ENCODE data around the gene TMEM52B.
"Not testable (repeated sequence)": the region's sequence is repeated elsewhere in the genome, so short reads cannot be mapped to it uniquely, and the experiment has no call there.

Gene TMEM52B

GRCh38 chr12:10171973-10172728 is 6.7 kb upstream of the TMEM52B start, which contains the start of gene OLR1:
OLR1 (minus strand) TSS chr12:10172132; CDS start chr12:10172077, 55 bp downstream.
- peak; percentile 79 for DNase-seq (ENCODE audit: low spot score)

- DNase-seq (ENCODE audit: low spot score), result no peak
Measured at GRCh38 chr12:10174986-10175614, 3.7 kb upstream of the TMEM52B start.

GRCh38 chr12:10175846-10176636 is 2.8 kb upstream of the TMEM52B start:
- no peak for DNase-seq (ENCODE audit: low spot score)

- no peak for DNase-seq (ENCODE audit: low spot score)
Measured at GRCh38 chr12:10179776-10180181, 947 bp downstream of the TMEM52B start.

GRCh38 chr12:10182354-10183049 is 3.7 kb downstream of the TMEM52B start:
- DNase-seq (ENCODE audit: low spot score), result no peak

DNA sequence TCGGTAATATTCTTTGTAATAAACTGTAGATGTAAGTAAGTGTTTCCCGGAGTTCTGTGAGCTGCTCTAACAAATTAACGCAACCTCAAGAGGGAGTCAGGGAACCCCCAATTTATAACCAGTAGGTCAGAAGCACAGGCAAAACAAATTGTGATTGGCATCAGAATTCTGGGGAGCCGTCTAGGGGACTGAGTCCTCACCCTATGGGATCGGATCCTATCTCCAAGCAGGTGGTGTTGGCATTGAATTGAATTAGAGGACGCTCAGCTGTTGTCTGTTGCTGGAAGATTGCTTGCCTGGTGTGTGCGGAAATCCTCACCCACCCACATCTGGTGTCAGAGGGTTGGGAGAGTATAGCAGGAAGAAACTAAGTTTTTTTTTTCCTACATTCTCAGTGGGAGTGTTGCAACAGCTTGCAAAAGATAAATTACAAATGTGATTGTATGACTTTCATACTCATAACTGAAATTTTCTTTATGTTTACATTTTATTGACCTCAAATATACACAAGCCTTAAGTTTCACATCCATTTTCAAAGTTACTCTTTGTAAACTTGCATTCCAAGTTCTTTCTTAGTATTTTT is 5.5 kb downstream of the TMEM52B start:
- DNase-seq (ENCODE audit: low spot score), result no peak

DNA sequence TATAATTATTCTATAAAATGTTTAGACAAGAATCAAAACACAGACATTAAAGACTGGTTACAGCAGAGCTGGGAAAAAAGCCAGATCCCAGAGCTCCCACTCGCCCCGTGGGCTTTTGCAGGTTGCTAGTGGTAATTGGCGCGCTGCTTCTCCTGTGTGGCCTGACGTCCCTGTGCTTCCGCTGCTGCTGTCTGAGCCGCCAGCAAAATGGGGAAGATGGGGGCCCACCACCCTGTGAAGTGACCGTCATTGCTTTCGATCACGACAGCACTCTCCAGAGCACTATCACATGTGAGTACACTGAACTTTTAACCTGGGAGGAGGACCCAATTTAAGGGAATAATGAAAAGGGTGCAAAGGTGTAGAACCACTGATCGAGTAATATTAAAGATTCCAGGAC is 7.5 kb downstream of the TMEM52B start:
- DNase-seq (ENCODE audit: low spot score), result peak; percentile 80

DNA sequence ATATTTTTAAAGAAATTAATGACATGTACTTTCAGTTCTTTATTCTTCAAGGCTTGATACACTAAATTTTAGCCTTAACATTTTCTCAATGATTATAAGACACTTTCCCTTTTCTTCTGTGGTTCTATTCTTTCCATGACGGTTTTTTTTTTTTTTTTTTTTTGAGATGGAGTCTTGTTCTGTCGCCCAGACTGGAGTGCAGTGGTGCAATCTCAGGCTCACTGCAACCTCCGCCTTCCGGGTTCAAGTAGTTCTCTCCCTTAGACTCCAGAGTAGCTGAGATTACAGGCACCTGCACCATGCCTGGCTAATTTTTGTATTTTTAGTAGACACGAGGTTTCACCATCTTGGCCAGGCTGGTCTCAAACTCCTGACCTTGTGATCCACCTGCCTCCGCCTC is 8.1 kb downstream of the TMEM52B start:
- not testable (repeated sequence) for DNase-seq (ENCODE audit: low spot score)

- DNase-seq (ENCODE audit: low spot score), result peak; percentile 29
Measured at GRCh38 chr12:10189653-10190052, 10.8 kb downstream of the TMEM52B start.

DNA sequence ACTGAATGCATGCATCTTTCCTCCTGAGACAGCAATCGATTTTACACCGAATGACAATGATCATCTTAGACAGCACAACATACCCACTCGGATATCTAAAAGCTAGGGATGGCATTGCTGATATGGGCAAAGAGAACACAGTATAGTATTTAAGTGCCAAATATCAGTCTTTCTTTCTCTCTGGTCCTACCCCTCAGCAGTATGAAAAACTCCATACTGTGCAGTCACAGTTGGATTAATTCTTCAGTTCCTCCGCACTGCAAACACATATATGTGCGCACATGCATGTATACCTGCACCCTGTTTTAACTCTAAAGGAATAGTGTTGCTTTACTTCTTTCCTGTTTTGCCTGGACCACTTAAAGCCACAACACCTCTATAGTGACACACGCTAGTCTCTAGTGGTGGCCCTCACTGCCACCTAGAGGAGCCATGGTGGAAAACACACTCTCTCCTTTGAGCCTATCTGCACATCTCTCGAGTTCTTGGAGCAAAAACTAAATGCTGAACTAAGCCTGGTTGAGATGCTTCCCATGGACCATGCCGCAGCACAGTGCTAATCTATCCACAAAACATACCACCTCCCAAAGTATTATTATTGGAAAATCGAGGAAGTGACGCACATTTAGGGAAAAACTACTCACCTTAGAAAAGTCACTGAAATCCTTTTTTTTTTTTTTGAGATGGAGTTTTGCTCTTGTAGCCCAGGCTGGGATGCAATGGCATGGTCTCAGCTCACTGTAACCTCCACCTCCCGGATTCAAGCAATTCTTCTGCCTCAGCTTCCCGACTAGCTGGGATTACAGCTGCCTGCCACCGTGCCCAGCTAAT is 11.9 kb downstream of the TMEM52B start:
- DNase-seq (ENCODE audit: low spot score), result peak; percentile 90

DNA sequence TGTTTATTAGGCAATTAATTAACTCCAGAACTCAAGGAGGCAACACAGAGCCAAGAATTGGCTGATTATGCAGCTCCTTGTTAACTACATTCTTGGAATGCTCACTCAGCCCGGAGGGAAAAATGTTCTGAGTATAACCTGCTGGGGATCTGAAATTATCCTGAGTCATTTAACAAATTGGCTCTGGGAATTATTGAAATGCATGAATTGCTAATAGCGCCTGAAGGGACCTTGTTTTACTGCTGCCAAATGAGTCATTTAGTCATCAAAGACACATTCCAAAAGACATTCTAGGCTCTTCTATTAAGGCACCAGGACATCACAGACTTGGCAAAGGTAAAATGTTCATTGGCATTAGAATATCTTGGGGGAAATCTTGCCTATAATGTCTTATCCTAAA is 13.0 kb downstream of the TMEM52B start:
- no peak for DNase-seq (ENCODE audit: low spot score)

DNA sequence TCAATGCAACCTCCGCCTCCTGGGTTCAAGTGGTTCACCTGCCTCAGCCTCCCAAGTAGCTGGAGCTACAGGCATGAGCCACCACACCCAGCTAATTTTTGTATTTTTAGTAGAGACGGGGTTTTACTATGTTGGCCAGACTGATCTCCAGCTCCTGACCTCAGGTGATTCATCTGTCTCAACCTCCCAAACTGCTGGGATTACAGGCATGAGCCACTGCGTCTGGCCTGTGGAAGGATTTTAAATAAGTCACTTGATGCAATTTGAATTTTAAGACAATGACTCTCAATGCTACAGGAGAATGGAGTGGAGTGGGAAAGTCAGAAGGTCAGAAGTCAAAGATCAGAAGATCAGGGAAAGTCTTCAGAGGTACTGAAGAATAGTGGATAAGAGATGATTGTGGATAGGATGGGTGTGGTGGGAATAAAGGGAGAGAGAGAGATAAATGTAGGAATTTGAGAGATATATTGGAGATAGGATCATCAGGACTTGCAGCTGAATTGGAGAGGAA is 15.4 kb downstream of the TMEM52B start:
- no peak for DNase-seq (ENCODE audit: low spot score)

DNA sequence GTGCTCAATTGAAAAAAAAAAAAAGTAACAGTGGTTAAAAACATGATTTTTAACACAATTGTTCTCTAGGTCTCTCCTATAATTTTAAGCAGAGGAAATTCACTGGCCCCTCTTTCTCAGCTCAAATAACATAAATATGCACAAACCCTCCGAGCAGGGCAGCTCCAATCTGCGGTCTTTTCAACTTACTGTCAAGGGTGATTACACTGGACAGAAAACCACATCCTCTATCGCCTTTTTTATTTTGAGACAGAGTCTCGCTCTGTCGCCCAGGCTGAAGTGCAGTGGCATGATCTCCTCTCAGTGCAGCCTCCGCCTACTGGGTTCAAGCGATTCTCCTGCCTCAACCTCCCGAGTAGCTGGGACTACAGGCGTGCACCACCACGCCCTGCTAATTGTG is 17.4 kb downstream of the TMEM52B start:
- DNase-seq (ENCODE audit: low spot score), result no peak

- no peak for DNase-seq (ENCODE audit: low spot score)
Measured at GRCh38 chr12:10197879-10198278, 19.0 kb downstream of the TMEM52B start.

DNA sequence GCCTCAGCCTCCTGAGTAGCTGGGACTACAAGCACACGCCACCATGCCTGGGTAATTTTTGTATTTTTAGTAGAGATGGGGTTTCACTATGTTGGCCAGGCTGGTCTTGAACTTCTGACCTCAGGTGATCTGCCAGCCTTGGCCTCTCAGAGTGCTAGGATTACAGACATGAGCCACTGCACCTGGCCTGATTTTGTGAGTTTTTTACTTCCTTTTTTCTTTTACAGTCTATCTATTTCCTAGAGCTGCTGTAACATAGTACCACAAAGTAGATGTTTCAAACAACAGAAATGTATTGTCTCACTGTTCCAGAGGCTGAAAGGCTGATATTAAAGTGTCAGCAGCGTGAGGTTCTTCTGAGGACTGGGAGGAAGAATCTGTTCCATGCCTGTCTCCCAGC is 25.7 kb downstream of the TMEM52B start:
- DNase-seq (ENCODE audit: low spot score), result not testable (repeated sequence)

- DNase-seq (ENCODE audit: low spot score), result no peak
Measured at GRCh38 chr12:10205220-10205807, 26.5 kb downstream of the TMEM52B start.

DNA sequence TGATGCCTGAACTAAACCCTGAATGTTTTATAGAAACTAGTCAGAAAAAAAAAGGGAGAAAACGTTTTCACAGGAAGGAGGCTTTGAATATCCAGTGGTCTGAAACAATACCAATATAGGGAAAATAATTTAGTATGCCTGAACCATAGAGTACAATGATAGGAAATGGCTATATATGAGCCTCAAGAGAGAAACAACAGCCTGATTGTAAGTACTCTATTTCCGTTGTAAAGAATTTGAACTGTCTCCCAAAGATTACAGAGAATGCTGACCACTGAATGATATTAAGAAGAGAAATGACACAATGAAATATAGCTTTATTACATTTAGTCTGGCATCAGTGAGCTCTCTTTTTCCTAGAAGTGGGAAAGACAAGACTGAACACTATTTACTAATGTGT is 28.3 kb downstream of the TMEM52B start:
- DNase-seq (ENCODE audit: low spot score), result no peak

DNA sequence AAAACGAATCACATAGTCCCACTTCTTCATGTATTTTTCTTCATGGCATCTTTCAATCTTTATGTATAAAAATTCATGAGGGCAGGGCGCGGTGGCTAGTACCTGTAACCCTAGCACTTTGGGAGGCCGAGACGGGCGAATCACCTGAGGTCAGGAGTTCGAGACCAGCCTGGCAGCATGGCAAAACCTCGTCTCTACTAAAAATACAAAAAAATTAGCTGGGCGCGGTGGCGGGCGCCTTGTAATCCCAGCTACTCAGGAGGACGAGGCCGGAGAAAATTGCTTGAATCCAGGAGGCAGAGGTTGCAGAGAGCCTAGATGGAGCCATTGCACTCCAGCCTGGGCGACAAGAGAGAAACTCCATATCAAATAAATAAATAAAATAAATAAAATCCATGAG is 31.4 kb downstream of the TMEM52B start:
- no peak for DNase-seq (ENCODE audit: low spot score)

GRCh38 chr12:10211101-10211939 is 32.5 kb downstream of the TMEM52B start:
- DNase-seq (ENCODE audit: low spot score), result no peak
